Fibroblast of the aortic adventitia (primary cell): Measurements from ENCODE around the gene IRF4. TPM values are rescaled to one million over a fixed set of nuclear protein-coding genes. Genes with fewer than 3 reads are reported as not detected.

Experiments used
- DNase-seq: peaks from one replicate; pipeline ENCODE4 v3.0.0-alpha.2; 2010; ENCODE audit warnings: low read depth
- H3K4me3 ChIP-seq: 2 replicates; pipeline ENCODE4 v1.5.1; 2011; ENCODE audit warnings: low read depth, mild to moderate bottlenecking, control low read depth, low read length, moderate library complexity
- total RNA-seq: library from RNA; depleted of rRNA; stranded (reverse); fragments of >200 nt; gene quantifications from 2 replicates; pipeline ENCODE4 v1.2.3, GENCODE V29; 2012; ENCODE audit warnings: low replicate concordance
- TF ChIP-seq, protein P1 (sequence below): IDR thresholded peaks from 2 replicates; pipeline ENCODE4 v1.5.1; 2011; ENCODE audit warnings: mild to moderate bottlenecking, low read length, control low read depth, inconsistent platforms; ENCODE audit not compliant: insufficient read depth

IRF4 gene
- total RNA-seq, 1 donor: 2.3 TPM

DNA sequence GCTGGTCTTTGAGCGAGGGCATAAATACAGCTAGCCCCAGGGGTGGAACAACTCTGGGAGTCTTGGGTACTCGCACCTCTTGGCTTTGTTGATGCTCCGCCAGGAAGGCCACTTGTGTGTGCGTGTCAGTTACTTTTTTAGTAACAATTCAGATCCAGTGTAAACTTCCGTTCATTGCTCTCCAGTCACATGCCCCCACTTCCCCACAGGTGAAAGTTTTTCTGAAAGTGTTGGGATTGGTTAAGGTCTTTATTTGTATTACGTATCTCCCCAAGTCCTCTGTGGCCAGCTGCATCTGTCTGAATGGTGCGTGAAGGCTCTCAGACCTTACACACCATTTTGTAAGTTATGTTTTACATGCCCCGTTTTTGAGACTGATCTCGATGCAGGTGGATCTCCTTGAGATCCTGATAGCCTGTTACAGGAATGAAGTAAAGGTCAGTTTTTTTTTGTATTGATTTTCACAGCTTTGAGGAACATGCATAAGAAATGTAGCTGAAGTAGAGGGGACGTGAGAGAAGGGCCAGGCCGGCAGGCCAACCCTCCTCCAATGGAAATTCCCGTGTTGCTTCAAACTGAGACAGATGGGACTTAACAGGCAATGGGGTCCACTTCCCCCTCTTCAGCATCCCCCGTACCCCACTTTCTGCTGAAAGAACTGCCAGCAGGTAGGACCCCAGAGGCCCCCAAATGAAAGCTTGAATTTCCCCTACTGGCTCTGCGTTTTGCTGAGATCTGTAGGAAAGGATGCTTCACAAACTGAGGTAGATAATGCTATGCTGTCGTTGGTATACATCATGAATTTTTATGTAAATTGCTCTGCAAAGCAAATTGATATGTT lies 19.2 kb downstream of the IRF4 start:
- no peak overlapping the region for H3K4me3 ChIP-seq
- no peak for DNase-seq
- TF ChIP-seq, protein P1, sequence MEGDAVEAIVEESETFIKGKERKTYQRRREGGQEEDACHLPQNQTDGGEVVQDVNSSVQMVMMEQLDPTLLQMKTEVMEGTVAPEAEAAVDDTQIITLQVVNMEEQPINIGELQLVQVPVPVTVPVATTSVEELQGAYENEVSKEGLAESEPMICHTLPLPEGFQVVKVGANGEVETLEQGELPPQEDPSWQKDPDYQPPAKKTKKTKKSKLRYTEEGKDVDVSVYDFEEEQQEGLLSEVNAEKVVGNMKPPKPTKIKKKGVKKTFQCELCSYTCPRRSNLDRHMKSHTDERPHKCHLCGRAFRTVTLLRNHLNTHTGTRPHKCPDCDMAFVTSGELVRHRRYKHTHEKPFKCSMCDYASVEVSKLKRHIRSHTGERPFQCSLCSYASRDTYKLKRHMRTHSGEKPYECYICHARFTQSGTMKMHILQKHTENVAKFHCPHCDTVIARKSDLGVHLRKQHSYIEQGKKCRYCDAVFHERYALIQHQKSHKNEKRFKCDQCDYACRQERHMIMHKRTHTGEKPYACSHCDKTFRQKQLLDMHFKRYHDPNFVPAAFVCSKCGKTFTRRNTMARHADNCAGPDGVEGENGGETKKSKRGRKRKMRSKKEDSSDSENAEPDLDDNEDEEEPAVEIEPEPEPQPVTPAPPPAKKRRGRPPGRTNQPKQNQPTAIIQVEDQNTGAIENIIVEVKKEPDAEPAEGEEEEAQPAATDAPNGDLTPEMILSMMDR: no peak

DNA sequence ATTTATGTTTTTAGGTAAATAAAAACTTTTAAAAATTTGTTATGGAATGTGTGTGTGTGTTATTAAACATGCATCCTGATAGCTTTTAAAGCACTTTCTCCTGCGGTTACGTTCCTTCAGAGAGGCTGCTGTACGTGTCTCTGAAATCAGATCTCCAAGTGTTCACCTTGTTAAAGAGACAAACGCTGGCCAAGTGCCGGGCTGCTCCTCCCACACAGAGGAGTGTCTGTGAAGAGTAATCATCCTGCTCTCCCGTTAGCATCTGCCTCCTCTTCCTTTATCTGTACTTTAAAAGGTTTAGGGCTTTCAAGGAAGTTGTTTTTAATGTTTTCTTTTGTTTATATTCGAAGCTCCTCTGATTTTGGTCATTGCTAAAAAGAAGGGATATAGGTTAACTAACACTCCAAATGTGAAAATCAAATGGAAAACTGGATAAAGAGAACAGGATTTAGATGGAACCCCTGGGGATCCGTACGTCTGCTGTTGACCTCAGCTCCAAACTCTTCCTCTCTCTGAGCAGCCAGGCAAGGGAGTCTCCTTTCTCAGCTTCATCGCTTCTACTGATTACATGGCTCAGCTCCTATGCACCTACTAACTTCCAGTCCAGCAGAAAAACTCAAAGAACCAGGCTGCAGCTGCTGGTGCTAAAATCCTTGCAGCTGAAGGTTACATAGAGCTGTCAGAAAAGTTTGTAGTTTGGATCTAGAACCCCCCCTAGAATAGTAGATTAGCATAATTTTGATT lies 20.0 kb downstream of the IRF4 start:
- H3K4me3 ChIP-seq: no peak overlapping the region
- TF ChIP-seq, protein P1: no peak
- DNase-seq: no peak

DNA sequence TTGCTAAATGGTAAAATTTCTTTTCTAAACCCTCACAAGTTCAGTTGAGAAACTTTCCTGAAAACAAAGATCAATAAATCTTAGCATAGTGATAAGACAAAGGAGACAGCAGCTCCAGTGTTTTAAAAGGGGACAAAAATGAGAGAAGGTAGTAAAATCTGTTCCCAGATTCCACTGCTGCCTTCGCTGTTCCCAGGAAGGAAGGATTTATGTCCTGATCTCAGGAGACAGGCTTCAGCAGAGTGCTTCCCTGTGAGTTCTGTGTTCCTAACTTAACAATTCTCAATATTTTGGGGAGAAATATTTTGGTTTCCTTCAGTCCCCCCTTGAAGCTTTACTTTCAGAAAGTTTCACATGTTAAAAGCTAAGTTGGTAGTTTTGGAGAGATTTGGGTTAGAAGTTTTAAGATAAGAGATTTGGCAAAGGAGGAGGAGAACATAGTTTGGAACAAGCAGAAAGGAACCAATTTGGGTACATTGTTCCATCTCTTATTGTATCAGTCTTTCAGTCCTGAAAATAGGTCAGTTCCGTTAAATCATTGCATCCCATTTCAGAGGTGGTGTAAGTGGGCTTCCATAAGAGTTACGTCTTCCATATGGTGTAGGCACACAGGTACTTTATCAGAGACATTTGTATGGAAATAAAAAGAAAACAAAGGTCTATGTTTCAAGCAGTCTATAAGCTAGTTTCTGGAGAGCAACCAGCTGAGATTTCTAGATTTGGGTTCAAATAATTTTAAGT lies 20.8 kb downstream of the IRF4 start:
- DNase-seq: no peak
- H3K4me3 ChIP-seq: no peak overlapping the region
- TF ChIP-seq, protein P1: no peak

DNA sequence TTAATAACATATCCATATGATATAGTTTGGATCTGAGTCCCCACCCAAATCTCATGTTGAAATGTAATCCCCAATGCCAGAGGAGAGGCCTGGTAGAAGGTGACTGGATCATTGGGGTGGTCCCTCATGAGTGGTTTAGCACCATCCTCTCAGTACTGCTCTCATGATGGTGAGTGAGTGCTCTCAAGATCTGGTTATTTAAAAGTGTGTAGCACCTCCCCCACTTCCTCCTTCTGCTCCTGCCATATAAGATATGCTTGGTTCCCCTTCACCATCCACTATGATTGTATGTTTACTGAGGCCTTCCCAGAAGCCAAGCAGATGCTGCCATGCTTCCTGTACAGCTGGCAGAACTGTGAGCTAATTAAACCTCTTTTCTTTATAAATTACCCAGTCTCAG lies 22.9 kb downstream of the IRF4 start:
- H3K4me3 ChIP-seq: no peak overlapping the region
- TF ChIP-seq, protein P1: no peak
- no peak for DNase-seq

DNA sequence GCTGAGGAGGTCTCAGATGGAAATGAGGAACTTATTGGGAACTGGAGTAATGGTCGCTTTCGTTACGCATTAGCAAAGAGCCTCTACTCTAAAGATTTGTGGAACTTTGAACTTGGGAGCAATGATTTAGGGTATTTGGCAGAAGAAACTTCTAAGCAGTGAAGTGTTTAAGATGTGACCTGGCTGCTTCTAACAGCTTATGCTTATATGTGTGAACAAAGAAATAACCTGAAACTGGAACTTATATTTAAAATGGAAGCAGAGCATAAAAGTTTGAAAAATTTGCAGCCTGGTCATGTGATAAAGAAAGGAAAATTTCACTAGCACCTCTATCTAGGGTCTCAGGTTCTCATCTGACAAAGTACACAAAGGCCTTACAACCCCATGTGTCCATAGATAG lies 23.5 kb downstream of the IRF4 start:
- no peak overlapping the region for H3K4me3 ChIP-seq
- DNase-seq: no peak
- TF ChIP-seq, protein P1: no peak

DNA sequence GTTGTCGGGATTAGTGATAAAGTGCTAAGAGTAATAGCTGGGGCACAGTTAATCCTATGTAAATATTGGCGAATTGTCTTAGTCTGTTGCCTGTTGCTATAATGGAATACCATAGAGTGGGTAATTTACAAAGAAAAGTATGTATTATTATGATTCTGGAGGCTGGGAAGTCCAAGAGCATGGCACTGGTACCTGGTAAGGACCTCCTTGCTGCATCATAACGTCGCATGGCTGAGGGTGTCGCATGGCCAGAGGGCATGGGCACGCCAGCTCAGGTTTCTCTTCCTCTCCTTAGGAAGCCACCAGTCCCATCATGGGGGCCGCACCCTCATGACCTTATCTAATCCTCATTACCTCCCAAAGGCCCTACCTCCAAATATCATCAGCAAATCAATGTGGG lies 29.7 kb downstream of the IRF4 start:
- H3K4me3 ChIP-seq: no peak overlapping the region
- no peak for DNase-seq
- TF ChIP-seq, protein P1: no peak
